Heart right ventricle (tissue), 16 donors: Measurements from ENCODE around the gene U2AF1L4. TPM values are rescaled to one million over a fixed set of nuclear protein-coding genes. Genes with fewer than 3 reads are reported as not detected.
"Not testable (repeated sequence)": the region's sequence is repeated elsewhere in the genome, so short reads cannot be mapped to it uniquely, and the experiment has no call there.

ENCODE experiments used
- ATAC-seq, 8 donors: fragments of 200-7000 bp; cut with Tn5 transposase; one replicate each; pipeline ENCODE4 v1.9.1; 2020; ENCODE audit warnings: mild to moderate bottlenecking in 8 of 8, moderate library complexity in 8 of 8, moderate number of reproducible peaks in 1 of 8
- DNase-seq, 2 donors: peaks; one replicate each; pipeline ENCODE4 v3.0.0-alpha.2; 2020
- H3K27ac ChIP-seq, 10 donors: fragments of 200-600 bp; sonication (generic) in 2 of 10; one replicate each; pipeline versions ENCODE4 v1.5.0 to v1.8.0; 2020 to 2022; ENCODE audit warnings: mild to moderate bottlenecking in 3 of 10
- H3K27me3 ChIP-seq, 7 donors: fragments of 200-600 bp; one replicate each; pipeline ENCODE4 v1.8.0; 2021 to 2022; ENCODE audit warnings: mild to moderate bottlenecking in 2 of 7
- H3K36me3 ChIP-seq, 9 donors: fragments of 200-600 bp; sonication (generic) in 1 of 9; one replicate each; pipeline versions ENCODE4 v1.5.0 to v1.8.0; 2020 to 2022; ENCODE audit warnings: mild to moderate bottlenecking in 2 of 9
- H3K4me1 ChIP-seq, 9 donors: fragments of 200-600 bp; sonication (generic) in 1 of 9; one replicate each; pipeline versions ENCODE4 v1.5.0 to v1.8.0; 2020 to 2022; ENCODE audit warnings: mild to moderate bottlenecking in 4 of 9
- H3K4me3 ChIP-seq, 10 donors: fragments of 200-600 bp; sonication (generic) in 2 of 10; one replicate each; pipeline versions ENCODE4 v1.5.0 to v1.8.0; 2020 to 2022; ENCODE audit warnings: mild to moderate bottlenecking in 7 of 10, moderate library complexity in 2 of 10
- H3K9me3 ChIP-seq, 11 donors: fragments of 200-600 bp in 10 of 11; sonication (generic) in 2 of 11; one replicate each; pipeline versions ENCODE4 v1.5.0 to v1.8.0; 2013 to 2022; ENCODE audit warnings: mild to moderate bottlenecking in 2 of 11, control low read depth in 1 of 11, moderate library complexity in 1 of 11
- CTCF ChIP-seq, 9 donors: fragments of 200-600 bp; sonication (generic) in 2 of 9; IDR thresholded peaks; one replicate each; pipeline versions ENCODE4 v1.5.0 to v1.8.0; 2021 to 2022; ENCODE audit warnings: antibody characterized with exemption in 9 of 9, mild to moderate bottlenecking in 5 of 9, moderate library complexity in 1 of 9
- WGBS, 2 donors: extraction: QIAGEN DNeasy Blood & Tissue Kit; methylation state at CpG; one replicate each; pipeline ENCODE4 v1.1.7; 2013; ENCODE audit warnings: inconsistent platforms in 1 of 2; 5-methylcytosine and 5-hydroxymethylcytosine counted together
- intact Hi-C, 10 donors: fragments of 100-400 bp; cut with DNase I; formaldehyde crosslinking; loops; one replicate each; pipeline versions ENCODE4 v1.11.1 to v1.14.2; 2022
- polyA plus RNA-seq, 2 donors: library from polyadenylated mRNA; stranded (reverse); fragments of 200-250 nt; gene quantifications; one replicate each; pipeline ENCODE4 v1.2.3, GENCODE V29; 2013
- total RNA-seq, 10 donors: library from RNA; stranded (reverse); fragmentation: NEBNext Ultra II Directional in 3 of 10; extraction: Animal tissue kit (Norgen Biotek cat#: 25700) in 3 of 10; gene quantifications; one replicate each; pipeline versions ENCODE4 v1.2.1 to v1.2.4, GENCODE V29; 2021 to 2023
- donor health status: Arrhythmogenic right ventricular cardiomyopathy.
- donor health status: ischemic (EF 13 %, LVEDD 7.1; RV severe dilation, severe dysfunction).
- donor health status: healthy with polysubstance abuse.
- donor health status: DM: no; HTN: yes; CAD: no.
- donor health status: DM: no; HTN: no; CAD: no.
- donor health status: ischemic (EF 25% LVEDD 6.9; RV normal size, moderate dysfunction).
- donor health status: ischemic (EF 25% LVEDD 5.7; RV mildly dilated, moderate dysfunction).
- donor health status: healthy.
- donor health status: DM: yes; HTN: yes; CAD: no.
- donor health status: Ischemic cardiomyopathy.
- donor health status: ischemic (EF 35%, LVEDD 5.7; RV mildly dilated, moderate dysfunction).
- donor health status: nonischemic (EF 11% LVEDD 7.7; RV severe dilation, severe dysfunction).
- donor health status: DM: yes; HTN: yes; CAD: no.
- donor health status: PGD.
- donor health status: ischemic (EF 29% LVEDD 5.4; RV normal size, mild dysfunction).
- donor health status: nonischemic (EF 23%, LVEDD 6.1; RV moderate dilation, normal function).

Gene U2AF1L4
- total and polyA plus RNA-seq, 12 donors = 11.5 to 57.7 (median 20.3) TPM

DNA sequence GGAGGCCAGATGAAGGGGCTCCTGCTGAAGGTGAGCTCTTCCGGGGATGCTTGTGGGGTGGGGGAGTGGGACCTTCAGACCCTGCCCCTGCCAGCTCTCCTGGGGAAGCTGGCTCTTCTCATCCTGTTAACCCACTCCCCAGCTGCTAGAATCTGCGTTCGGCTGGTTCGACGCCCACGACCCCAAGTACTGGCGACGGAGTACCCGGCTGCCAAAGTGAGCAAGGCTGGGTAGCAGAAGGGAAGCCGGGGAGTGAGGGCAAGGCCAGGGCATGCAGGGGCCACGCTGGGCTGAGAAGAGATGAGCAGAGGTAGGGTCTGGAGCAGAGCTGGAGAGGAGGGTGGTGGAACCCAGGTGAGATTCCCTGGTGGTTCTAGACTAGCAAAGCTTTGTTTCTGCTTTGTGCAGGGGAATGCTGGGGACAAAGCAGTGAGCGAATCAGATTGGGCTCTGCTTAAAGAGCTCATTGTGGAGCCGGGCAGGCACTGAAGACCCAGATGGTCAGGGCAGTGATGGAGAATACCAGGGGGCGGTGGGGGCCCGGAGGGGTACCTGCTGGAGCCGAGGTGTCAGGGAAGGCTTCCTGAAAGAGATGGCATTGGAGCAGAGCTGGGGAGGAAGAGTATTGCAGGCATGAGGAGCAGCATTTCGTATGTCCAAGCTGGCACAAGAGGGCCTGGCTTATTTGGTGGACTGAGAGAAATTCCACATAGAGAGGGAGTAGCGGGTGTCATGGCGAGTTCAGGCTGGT lies 17.1 kb downstream of the U2AF1L4 start:
- peaks cover 14 to 100% (median 96%) of the 10 kb centered on the region in 9 donors for H3K36me3 ChIP-seq
- intact Hi-C loops = loop anchor here in 1 of 10 donors (2.0 kb wide), 1 partner anchor 69 kb away; no protein-coding TSS in a partner anchor
- H3K27ac ChIP-seq = no peak overlapping the region
- no peak for DNase-seq
- 92 to 93% methylated on average over 19 of the region's 19 CpGs for WGBS, 2 donors
- no peak for TF ChIP-seq CTCF (IDR thresholded peaks at IDR 0.05)
- no peaks in the 10 kb centered on the region for H3K9me3 ChIP-seq
- no peak for ATAC-seq
- H3K4me3 ChIP-seq = no peak overlapping the region
- H3K4me1 ChIP-seq = no peaks in the 10 kb centered on the region
- H3K27me3 ChIP-seq = no peaks in the 10 kb centered on the region

- Histone ChIP-seq H3K4me3 (no peak overlapping the region), H3K4me1 (no peaks in the 10 kb centered on the region), H3K27me3 (no peaks in the 10 kb centered on the region), H3K36me3 (peaks cover 14 to 100% (median 98%) of the 10 kb centered on the region in 9 donors), H3K9me3 (no peaks in the 10 kb centered on the region), H3K27ac (no peak overlapping the region)
- ATAC-seq (peak in 1 of 8 donors; percentile 5), DNase-seq (no peak)
- no peak for TF ChIP-seq CTCF (IDR thresholded peaks at IDR 0.05)
- 95% methylated on average over 25 of the region's 25 CpGs for WGBS, 2 donors
- intact Hi-C loops = no loop called here
Measured at GRCh38 chr19:35727053-35727955, 17.9 kb downstream of the U2AF1L4 start.

DNA sequence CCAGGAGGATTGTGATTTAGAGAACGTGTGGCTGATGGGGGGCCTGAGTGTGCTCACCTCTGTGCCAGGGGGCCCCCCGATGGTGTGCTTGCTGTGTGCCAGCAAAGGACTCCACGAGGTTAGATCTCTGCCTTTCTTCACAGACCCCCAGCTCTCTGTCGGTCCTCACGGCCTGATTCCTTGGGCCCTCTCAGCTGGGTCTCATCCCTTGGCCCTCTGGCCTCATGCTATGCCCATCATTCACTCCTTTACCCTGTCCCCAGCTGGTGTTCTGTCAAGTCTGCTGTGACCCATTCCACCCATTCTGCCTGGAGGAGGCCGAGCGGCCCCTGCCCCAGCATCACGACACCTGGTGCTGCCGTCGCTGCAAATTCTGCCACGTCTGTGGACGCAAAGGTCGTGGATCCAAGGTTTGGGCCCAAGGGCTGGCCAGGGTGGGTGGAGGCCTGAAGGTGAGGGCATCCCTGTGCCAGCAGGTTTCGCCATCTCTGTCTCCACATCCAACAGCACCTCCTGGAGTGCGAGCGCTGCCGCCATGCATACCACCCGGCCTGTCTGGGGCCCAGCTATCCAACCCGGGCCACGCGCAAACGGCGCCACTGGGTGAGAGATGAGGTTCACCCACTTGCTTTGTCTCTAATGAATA lies 19.9 kb downstream of the U2AF1L4 start:
- Histone ChIP-seq H3K36me3 (peaks cover 14 to 100% (median 90%) of the 10 kb centered on the region in 9 donors), H3K27ac (no peak overlapping the region), H3K4me1 (no peaks in the 10 kb centered on the region), H3K9me3 (no peaks in the 10 kb centered on the region), H3K4me3 (no peak overlapping the region), H3K27me3 (no peaks in the 10 kb centered on the region)
- no peak for TF ChIP-seq CTCF (IDR thresholded peaks at IDR 0.05)
- ATAC-seq (no peak), DNase-seq (no peak)
- WGBS, 2 donors = 95 to 96% methylated on average over 23 of the region's 23 CpGs
- intact Hi-C loops = no loop called here

DNA sequence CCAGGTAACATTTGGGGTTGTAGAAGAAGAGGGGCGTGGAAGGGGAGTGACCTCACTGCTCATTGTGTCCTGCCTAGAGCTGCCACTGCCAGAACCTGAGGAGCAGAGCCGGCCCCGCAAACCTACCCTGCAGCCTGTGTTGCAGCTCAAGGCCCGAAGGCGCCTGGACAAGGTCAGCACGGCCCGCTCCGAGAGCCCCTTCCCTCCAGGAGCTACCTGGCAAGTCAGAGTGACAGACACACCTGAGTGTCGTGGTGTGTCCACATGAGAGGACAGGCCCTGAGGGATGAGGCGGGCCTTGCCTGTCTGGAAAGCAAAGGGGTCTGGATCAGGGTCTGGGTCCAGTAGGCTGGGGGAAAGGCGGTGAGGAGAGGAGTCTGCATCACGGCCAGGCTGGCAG lies 20.7 kb downstream of the U2AF1L4 start:
- no peak for TF ChIP-seq CTCF (IDR thresholded peaks at IDR 0.05)
- Histone ChIP-seq H3K4me1 (peaks cover 0 to 7% (median 1%) of the 10 kb centered on the region in 9 donors), H3K27me3 (no peaks in the 10 kb centered on the region), H3K36me3 (peaks cover 14 to 100% (median 82%) of the 10 kb centered on the region in 9 donors), H3K27ac (no peak overlapping the region), H3K4me3 (no peak overlapping the region), H3K9me3 (no peaks in the 10 kb centered on the region)
- DNase-seq = no peak
- no peak for ATAC-seq
- WGBS, 2 donors = 96 to 98% methylated on average over 12 of the region's 12 CpGs
- intact Hi-C loops = no loop called here

DNA sequence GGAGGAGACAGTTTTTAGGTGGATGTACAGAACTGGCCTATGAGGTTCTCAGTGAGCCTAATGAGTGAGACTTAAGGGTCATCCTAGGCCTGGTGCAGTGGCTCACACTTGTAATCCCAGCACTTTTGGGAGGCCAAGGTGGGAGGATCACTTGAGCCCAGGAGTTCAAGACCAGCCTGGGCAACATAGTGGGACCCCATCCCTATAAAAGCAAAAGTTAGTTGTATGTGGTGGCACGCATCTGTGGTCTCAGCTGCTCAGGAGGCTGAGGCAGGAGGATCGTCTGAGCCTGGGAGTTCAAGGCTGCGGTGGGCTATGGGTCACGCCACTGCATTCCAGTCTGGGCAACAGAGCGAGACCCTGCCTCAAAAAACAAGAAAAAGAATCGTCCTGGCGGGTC lies 21.1 kb downstream of the U2AF1L4 start:
- Histone ChIP-seq H3K4me1 (peaks cover under 1 to 12% (median 5%) of the 10 kb centered on the region in 9 donors), H3K36me3 (peaks cover 14 to 97% (median 78%) of the 10 kb centered on the region in 9 donors)
- H3K27ac ChIP-seq, H3K27me3 ChIP-seq, intact Hi-C loops, DNase-seq, ATAC-seq, H3K4me3 ChIP-seq, H3K9me3 ChIP-seq: not testable (repeated sequence)
- WGBS, 2 donors = 95 to 99% methylated on average over 7 of the region's 7 CpGs
